ENCODE data around the gene LMX1A.

The LMX1A gene

DNA sequence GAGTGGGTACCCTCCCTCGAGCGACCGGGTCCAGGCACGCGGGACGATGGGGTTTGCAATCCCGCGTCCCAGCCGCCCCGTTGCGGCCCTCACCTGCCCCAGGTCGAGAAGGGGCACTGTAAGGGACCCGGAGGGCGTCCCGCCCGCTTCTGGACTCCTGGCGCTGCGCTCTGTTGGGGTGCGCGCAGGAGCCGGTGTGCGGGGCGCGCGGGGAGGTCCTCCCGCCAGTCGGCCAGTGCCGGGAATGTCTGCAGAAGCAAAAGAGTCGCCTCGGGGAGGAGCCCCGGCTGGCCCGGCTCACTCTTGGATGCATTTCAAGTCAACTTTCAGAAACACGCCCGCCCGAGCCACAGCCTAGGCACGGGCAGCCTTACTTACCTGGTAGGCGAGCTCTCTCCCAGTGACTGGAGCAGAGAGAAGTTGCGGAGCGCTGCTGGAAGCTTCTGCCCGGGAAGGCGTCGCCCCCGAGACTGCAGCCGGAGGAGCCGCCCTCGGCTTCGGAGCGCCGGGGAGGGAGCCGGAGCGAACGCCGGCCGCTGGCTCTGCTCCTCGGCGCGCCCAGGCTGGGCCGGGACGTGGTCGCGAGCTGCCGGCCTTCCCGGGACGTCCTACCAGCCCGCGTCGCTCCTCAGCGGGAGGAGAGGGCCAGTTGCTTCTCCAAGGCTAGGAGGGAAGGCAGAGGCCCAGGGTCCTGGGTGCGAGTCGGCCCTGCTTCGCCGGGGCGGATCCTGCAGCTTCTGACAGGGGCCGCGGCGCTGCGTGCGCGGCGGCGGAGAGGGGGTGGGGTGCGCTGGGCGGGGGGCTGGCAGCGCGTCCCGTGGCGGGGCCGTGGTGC lies at the start of gene LMX1A:
LMX1A (minus strand) TSS at position 739 of the 835 bp plus-strand sequence. CDS start 1,156 bp downstream, outside the sequence.
- DNase-seq (ENCODE audit: low spot score): peak; percentile 34

GRCh38 chr1:165403835-165404482 lies 47.4 kb upstream of the LMX1A start:
- peak; percentile 14 for DNase-seq (ENCODE audit: low spot score)

- no peak for DNase-seq (ENCODE audit: low spot score)
These were observed 46.1 kb upstream of the LMX1A start for GRCh38 chr1:165402517-165403111.

DNA sequence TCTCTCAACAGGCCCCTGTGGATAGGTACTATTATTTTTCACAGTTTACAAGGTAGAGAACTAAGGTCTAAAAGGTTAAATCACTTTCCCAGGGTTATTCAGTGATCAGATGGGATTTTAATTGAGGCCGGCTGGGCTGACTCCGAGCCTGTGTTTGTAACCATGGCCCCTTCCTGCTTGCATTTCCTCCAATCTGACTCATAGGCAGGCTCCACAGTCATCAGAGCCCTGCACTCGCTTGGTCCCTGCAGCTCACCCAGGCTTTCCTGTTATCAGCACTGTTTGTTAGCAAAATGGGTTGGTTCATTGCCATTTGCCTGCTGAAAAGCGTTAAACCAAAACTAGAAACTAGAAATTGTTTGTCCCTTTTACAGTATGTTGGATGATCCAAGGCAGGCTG lies 41.4 kb upstream of the LMX1A start:
- peak; percentile 92 for DNase-seq (ENCODE audit: low spot score)

- no peak for DNase-seq (ENCODE audit: low spot score)
These were observed 39.4 kb upstream of the LMX1A start for GRCh38 chr1:165395901-165396300.

- no peak for DNase-seq (ENCODE audit: low spot score)
These were observed 39.0 kb upstream of the LMX1A start for GRCh38 chr1:165395478-165395877.

- peak; percentile 97 for DNase-seq (ENCODE audit: low spot score)
These were observed 36.4 kb upstream of the LMX1A start for GRCh38 chr1:165392634-165393571.

DNA sequence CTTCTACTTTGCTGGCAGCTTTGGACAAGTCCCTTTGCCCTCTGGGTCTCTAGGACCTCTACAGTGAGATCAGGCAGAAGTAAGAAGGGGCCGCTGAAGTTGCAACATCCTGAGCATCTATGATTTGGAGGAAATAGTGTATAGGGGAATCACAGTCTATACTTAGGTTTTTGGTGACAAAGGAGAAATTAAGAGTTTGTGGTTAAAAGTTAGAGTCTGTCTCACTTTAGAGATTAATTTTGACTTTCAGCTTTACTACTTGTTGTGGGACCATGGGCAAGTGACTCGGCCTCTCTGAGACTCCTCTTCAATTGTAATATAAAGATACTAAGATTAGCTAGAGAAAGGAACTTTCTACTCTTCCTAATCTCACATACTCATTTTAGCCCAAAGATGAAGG lies 33.1 kb upstream of the LMX1A start:
- DNase-seq (ENCODE audit: low spot score): no peak

- DNase-seq (ENCODE audit: low spot score): peak; percentile 29
These were observed 31.4 kb upstream of the LMX1A start for GRCh38 chr1:165387961-165388360.

DNA sequence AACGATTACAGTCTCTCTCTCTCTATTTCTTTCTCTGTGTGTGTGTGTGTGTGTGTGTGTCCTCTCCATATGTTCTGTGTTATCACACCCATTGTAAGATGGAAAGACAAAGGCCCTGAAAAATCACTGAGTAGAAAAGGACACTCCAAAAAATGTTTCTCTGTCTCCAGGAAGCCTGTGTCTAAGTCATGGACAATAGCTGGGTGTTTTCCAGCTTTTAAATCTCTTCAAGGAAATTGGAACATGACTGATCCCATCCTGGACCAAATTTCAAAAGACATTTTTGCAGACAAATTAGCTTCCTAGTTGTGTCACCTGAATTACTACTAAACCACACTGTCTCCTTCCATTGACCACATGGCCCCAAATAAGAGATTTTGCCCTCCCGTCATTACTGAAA lies 31.0 kb upstream of the LMX1A start:
- no peak for DNase-seq (ENCODE audit: low spot score)

DNA sequence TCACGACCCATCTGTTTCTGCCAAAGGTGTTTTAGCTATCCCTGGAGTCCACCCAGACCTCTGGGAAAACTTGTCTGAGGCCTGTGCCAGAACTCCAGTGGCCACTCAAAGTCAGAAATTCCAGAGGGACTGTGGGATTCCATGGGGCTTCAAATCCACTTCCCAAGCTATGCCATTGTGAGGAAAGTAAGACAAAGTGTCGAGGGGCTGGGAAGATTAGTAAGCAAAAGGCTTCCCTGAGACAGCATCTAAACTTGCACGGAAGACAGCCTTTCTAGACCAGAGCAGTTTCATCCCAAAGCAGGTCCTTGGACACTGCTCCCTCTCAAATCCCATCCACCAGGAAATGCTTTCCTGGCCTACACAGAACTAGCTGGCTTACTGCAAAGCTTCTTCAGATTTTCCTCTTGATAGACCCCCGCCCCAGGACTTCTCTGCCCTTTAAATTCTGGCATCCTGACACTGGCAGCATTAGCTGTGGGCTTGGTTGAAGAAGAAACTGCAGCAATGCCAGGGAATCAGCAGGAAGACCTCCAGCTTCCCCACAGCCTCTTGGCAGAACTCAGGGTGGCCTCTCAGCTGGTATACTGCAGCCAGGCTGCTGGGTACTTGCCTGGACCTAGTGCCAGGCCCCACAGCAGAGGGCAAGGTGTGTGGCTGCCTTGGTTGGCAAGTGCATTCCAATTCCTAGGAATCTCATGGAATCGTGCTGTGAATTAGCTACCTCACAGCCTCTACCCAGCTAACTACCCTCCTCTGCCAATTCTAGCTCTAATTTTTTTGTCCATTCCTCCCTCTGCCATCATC lies 27.3 kb upstream of the LMX1A start:
- peak; percentile 12 for DNase-seq (ENCODE audit: low spot score)

DNA sequence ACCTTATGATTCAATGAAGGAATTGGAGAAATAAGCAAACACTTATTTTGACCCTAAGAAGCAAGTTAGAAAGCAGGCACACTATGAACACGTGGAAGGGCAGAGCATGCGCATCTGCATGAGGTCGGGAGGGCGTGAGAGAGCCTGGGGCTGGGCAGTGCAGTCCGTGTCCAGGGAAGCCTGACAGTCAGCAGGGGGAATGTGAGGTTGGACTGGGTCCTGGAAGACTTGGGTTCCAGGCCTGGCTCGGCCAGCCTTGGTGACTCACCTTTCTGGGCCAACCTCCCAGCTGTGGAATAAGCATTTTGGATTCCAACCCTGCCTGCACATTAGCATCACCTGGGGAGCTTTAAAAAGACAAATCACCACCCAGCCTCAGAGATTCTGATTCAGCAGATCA lies 26.6 kb upstream of the LMX1A start:
- DNase-seq (ENCODE audit: low spot score): peak; percentile 94

DNA sequence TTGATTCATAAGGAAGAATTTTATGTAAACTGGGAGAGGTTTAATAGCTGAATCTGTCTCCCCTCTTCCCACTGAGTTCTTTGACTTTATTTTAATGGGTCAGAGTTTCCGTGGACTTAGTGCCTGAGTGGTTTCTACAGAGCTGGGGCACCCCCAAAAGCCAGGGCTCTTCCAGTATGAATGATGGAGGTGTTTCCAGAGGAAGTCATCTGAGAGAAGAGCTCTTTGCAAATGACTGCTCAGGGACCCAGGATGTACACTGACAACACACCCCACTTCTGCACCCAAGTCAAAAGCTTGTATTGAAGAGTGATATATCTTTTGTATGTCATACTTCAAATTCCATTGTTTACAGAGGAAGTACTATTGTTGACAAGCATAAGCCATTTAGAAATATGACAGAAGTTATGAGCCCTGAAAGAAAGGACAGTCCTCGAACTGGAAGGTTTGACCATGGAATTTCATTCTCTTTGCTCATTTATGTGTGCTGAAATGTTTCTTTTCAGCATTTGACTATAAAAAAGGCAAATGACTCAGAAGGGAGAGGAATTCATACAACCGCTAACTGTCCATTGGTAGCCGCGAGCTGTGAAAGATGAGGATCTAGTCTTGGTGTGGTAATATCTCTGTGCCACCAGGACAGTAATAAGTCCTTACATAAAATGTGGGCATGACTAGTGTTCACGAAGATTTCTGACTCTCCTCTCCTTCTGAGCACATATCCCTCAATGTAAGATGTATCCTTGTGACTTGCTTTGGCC lies 25.4 kb upstream of the LMX1A start:
- peak; percentile 29 for DNase-seq (ENCODE audit: low spot score)

DNA sequence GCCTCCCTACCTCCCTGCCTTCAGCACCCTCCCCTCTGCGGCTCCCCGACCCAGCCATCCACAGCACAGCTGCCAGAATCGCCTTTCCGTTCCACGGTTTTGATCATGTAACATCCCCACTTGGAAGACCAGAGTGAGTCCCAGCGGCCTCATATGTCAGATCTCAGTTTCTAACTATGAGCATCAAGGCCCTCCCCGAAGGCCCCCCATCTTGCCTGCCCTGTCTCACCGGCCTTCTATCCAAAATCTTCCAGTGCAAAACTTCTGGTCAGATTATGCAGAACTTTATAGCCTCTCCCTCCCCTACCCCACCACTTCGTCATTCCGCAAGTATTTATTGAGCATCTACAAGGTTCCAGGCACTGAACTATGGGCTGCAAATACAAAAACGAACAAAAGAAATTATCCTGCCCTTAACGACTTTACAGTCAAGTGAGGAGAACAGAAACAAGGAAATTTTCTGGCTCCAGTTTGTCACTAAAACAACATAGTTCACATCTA lies 20.3 kb upstream of the LMX1A start:
- peak; percentile 40 for DNase-seq (ENCODE audit: low spot score)

DNA sequence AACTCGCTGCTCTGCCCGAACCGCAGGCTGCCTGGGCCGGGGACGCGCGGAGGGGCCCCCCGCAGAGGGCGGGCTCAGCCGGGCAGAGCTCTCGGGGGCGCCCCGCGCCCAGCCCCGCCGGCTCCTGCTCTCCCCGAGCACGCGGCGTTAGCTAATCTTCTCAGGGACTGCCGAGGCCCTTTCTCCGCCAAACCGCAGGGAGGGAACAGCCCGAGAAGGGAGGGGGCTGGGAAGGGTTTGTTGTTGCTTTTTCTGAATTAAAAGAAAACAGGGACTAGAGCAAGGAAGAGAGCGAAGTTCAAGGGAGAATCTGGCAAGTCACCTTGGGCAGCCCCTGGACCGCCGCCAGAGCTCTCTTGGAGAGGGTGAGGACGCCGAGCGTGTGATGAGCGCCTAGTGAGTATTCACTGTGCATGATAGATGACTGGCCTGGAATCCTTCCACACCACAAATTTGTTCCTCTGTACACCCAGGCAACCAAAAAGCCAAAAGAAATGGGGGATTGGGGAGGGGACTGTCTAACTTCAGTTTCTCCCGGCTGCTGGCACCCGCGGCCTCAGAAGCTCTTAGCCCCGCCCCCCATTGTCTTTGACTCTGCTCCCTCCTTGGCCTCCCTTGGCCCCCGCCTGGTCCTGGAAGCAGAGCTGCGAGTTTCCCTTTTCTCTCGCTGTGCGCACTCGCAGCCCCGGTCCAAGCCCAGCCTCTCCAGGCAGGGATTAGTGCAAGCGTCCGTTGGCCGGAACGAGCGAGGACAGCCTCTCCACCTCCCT lies 19.7 kb upstream of the LMX1A start:
- DNase-seq (ENCODE audit: low spot score): peak; percentile 90

DNA sequence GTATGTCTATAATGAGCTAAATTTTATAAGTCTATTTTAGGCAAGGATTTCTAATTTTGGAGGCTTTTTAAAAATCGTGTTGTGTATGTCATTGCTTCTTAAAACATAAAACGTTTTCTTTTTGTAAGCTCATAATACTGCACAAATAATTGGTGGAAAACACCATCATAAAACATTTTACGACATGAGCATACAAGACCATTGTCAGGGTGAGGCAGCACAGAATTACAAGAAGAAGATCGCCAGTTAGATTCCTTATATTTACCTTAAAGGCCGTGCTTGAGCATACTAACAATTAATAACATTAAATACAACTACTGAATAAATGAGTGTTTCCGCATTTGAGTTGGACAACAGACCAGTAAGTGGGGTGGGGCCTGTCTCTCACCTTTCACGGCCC lies 19.1 kb upstream of the LMX1A start:
- no peak for DNase-seq (ENCODE audit: low spot score)

DNA sequence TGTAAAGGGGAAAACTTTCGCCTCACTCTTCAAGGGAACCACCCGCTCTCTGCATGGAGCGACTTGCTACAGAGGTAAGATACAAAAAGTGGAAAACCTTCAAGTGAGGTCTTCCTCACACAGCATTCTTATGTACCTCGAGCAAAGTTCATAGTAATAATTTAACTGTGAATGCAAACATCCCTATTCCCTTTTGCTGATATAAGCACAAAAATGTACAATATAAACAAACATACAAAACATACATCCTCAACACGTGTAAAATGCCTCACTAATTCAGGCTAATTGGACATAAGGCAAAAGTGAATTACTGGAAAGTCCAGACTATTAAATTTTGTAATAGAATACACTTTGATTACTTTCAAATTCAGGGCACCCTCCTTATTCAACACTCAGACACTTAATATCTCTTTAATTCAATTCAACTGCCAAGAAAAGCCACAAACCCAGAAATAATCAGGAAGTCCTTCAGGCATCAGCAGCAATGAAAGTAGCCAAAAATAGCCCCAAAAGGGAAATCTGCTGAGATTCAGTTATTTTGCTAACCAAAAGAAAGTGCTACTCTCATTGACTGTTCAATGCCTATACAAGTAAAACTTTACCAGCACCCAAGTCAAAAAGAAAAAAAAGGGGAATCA lies 15.2 kb upstream of the LMX1A start:
- no peak for DNase-seq (ENCODE audit: low spot score)

DNA sequence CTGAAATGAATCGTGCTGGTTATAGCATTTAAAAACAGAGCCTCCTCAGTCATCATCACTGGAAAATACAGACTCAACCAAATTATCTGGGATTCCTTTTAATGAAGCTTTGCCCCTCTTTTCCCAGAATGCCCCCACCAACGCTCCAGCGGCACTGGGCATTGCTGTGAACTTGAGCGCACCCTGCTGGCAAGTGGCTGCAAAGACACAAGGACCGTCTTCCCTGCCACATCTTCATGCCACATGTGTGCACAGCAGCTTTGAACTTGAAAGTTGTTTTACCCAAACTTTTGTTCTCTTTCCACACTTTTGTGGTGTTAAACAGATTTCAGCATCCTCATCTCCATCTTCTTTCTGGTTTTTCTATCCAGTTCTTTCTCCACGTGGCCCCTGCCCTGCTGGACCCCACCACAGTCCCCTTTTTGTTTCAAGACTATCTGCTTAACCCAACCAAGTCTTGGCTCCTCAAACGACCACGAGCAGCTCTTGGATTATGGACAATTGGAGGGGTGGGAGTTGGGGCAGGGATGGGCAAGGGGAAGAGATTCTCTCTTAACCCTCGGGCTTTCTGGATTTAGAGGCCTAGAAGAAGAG lies 12.8 kb upstream of the LMX1A start:
- DNase-seq (ENCODE audit: low spot score): peak; percentile 74
